Measurements from ENCODE around the gene SAMD5.

The SAMD5 gene

GRCh38 chr6:147569788-147570187 is 61.3 kb downstream of the SAMD5 start:
- no peak for DNase-seq

DNA sequence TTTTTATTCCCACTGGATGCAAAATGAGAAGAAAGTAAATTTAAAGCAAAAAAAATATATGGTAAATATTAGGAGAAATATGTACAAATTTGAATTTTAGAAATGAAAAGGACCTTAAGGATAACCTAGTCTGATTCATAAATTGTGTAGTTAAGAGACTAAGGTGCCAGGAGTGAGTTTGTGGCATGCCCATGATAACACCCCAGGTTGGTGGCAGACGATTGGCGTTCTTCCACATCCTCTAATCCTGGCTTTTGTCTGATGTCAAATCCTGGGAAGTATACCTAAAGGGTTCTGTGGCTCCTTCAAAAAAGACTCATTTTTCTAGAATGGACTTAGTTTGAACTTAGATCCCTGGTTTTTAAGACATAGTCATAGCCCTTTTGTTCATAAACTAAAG is 62.2 kb downstream of the SAMD5 start:
- no peak for DNase-seq

GRCh38 chr6:147577488-147577887 is 69.0 kb downstream of the SAMD5 start:
- DNase-seq, result no peak

DNA sequence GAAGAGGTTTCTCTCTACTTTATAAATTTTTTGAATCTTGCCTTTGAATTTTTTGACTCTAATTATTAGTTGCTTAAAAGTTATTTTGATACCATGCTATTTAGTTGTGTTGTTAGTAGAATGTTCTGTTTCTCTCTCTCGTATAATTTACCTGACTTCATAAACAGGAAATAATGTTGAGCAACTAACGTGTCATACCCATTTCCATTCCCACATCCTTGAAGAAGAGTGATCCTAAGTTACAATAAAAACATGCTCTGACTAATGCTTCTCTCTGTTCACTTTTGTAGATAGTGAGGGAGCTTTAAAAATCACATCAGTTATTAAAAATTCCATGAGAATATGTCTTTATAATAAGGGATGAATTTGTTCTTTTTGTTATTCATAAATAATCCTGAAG is 69.7 kb downstream of the SAMD5 start:
- peak; percentile 9 for DNase-seq

DNA sequence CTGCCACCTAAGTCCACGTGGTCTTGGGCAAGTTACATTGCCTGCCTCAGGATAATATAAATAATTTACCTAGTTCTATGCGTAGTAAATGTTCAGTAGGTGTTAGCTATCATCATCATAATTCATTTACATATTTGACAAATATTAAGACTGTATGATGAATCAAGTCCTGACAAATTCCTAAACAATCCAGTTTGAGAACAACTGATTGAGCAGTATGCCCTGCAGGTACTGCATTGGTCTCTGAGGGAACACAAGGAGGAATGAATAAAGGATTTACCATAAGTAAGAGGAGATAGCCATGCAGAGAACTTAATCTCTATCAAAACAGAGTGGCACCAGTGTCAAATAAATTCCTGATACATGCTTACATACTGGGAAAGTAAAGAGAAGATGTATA is 70.4 kb downstream of the SAMD5 start:
- DNase-seq, result no peak

DNA sequence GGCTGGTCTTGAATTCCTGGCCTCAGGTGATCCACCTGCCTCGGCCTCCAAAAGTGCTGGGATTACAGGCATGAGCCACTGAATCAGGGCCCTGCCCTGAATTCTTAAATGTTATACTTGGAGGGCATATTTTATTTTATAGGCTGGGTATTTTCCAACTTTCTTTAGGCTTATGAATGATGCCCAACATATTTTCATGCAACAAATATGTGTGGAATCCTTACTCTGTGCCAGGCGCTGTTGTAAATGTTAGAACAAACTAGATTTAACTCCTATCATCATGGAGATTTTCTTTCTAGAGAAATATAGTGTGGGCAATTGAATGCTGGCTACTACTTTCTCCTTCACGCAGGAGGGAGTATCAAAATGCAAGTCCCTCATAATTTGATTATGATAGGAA is 71.2 kb downstream of the SAMD5 start:
- no peak for DNase-seq

- DNase-seq, result no peak
Measured at GRCh38 chr6:147582991-147583390, 74.5 kb downstream of the SAMD5 start.

- no peak for DNase-seq
Measured at GRCh38 chr6:147585256-147585655, 76.8 kb downstream of the SAMD5 start.

DNA sequence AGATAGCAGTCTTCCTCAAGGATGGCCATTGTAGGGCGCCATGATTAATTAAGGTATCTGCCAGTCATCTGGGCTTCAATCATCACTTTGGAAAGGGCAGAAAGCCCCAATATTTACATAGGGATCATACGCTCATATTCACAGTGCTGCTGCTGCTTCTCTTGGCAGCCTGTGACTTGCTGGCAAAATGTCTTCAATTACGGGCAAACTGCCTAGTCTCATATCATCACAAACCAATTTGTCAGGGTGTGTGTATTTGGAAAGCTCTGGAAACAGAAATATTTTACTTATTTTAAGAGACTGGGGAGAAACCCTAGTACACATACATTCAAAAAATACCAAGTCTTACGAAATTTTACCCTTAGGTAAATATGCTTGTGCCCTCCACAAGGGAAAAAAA is 77.6 kb downstream of the SAMD5 start:
- no peak for DNase-seq

DNA sequence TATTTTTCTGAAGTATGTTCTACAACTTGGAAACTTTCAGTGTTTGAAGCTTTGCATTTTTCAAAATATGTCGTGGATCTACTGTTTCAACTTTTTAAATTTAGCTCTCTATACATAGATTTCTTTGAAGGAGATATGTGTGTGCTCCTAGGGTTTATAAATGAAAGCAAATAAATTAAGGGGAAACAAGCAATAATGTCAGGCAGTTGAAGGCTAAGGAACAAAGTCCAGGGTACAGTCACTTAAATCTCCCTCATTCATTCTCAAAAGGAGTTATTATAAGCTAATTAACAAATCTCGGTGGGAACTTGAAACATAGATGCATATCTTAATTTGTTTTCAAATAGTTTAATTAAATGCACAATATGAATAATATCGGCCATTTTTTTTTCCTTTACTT is 79.4 kb downstream of the SAMD5 start:
- DNase-seq, result no peak

- no peak for DNase-seq
Measured at GRCh38 chr6:147588469-147588868, 80.0 kb downstream of the SAMD5 start.

DNA sequence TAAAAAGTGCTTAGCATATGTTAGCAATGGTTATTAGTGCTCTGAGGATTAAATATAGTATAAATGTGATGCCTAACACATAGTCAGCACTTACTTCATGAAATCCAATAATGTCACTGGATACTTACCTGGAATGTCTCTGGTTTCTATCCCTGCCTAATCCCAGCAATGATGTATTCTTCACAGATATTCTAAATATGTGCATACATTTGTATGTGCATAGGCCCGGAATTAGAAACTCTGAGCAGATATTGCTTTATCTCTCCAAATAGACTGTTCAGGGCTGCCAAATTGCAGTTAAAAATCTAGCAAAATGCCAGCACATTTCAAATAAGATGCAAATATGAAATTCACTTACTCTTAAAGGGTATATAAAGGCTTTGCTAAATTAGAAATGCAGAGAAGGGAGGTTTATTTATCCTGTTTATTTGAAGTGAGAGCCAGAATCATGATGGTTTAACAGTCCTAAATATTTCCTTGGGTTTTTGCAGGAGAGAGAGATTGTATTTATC is 81.3 kb downstream of the SAMD5 start:
- no peak for DNase-seq

DNA sequence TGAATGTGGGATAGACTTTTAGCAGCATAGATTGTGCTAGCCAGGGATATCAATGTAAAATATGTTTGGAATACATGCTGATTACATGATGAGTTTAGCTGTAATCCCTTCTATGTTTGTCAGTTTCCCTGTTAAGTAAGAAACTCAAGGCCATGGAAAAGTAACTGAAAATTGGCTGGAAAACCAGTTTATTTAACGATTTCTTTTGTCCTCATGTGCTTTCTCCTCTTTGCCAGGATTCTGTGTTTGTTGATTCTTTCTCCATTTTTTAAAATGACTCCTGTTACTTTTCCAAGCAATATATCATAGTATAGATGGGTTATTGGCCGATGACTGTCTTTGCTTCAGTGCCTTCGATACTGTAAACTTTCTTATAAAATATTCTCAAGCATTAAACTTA is 87.5 kb downstream of the SAMD5 start:
- DNase-seq, result no peak

DNA sequence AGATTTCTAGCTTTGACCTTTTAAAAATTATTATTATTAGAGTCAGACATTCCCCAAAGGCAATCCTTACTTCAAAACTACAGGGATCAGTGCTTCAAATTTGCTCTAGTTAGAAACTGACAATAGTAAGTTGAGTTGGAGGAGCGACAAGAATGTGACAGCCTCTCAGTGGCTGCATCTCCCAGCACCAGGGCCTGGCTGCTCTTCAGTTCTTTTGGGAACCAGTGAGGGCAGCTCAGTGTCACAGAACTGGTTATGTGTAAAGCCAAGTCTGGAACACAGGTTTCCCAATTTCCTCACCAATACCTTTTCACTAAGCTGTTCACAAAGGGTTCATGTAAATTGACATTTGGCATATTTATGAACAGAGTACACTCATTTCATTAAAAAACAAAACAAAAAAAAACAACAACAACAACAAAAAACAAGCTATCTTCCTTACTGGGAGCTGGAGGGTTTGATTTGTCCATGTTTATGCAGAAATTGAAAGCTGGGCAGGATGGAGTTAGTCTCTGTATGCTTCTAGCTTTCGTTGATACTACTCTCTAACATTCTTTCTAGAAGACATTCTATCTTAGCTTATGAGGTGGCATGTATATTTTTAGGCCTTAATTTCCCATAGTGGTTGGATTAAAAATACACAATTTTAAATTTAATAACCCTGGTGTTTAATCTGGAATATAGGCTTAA is 95.0 kb downstream of the SAMD5 start:
- no peak for DNase-seq

- DNase-seq, result no peak
Measured at GRCh38 chr6:147604373-147604772, 95.9 kb downstream of the SAMD5 start.

DNA sequence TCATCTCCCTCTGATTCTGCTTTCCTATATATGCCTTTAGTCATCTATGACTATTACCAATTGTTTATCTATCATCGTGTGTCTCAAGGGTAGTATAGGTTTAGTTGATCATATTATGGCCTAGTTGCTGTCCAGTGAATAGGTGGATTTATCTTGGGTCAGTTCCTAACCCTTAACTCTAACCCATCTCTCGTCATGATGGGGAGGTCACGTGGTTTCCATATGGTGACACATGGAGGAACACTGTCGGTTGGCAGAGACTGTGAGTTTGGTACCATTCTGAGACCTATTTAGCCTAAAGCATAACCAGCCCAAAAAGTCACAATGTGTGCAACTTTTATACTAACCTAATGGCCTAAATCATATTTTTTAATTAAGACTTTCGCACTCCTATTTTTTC is 103.5 kb downstream of the SAMD5 start:
- DNase-seq, result no peak

GRCh38 chr6:147614501-147614900 is 106.0 kb downstream of the SAMD5 start:
- no peak for DNase-seq

GRCh38 chr6:147615659-147616456 is 107.4 kb downstream of the SAMD5 start:
- no peak for DNase-seq

DNA sequence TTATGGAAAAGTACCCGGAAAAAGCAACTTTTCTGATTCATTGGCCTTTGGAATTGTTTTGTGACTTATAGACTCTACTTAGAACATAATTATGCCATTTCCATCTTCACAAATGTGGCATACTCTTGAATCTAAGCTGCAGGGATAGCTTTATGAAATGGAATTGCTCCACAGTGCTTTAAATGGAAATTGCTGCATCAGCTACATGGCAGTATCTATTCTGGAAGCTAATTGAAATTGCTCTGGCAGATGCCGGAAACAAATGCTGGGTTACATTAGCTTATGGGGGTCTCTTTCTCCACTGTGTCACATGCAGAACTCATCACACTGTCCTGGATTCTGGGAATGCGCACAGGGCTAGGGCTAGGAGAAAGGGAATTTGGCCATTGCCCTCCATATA is 108.9 kb downstream of the SAMD5 start:
- no peak for DNase-seq

DNA sequence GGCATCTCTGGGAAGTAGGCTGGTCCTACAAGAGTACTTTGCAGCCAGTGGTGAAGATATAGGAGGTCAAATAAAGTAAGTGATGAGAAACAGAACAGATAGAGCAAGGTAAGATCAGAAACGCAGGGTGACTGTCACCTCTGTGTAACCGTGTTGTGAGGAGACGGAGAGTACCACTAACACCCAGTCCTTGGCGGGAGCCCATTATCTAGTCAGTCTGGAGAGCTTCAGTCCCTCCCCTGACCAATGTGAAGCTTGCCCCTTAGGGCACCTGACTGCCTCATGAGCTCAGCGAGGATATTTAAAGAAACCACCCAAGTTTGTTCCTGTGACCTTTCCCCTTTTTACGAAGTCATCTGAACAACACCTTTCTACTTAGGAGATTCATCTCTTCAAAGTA is 110.0 kb downstream of the SAMD5 start:
- no peak for DNase-seq

GRCh38 chr6:147618927-147619326 is 110.4 kb downstream of the SAMD5 start:
- no peak for DNase-seq
